ENCODE data around the gene TEX36.

GRCh38 chr10:125659071-125659470 lies 23.9 kb downstream of the TEX36 start:
- TF ChIP-seq CTCF (IDR thresholded peaks at IDR 0.05) (no peak), POLR2A (IDR thresholded peaks at IDR 0.05) (no peak)

Measured in testis (tissue), 2 donors.